GM12878 (cell line): Measurements from ENCODE around the gene ANKDD1A. TPM values are rescaled to one million over a fixed set of nuclear protein-coding genes. Genes with fewer than 3 reads are reported as not detected.

Experiments
- BRCA1 ChIP-seq: IDR thresholded peaks from 2 replicates; pipeline ENCODE4 v1.6.1; 2011; ENCODE audit warnings: low read depth, low read length, improper control_type of control experiment
- CREM ChIP-seq: IDR thresholded peaks from 2 replicates; pipeline ENCODE4 v1.6.1; 2014; ENCODE audit warnings: antibody characterized with exemption, low read depth
- ESRRA ChIP-seq: IDR thresholded peaks from 2 replicates; pipeline ENCODE4 v1.6.1; 2012; ENCODE audit warnings: mild to moderate bottlenecking, low read length, improper control_type of control experiment
- FOXK2 ChIP-seq: fragments of 450-650 bp; IDR thresholded peaks from 2 replicates; pipeline ENCODE4 v1.6.1; 2017; ENCODE audit warnings: mild to moderate bottlenecking, moderate library complexity
- IRF4 ChIP-seq: IDR thresholded peaks from 2 replicates; pipeline ENCODE4 v1.6.1; 2011; ENCODE audit warnings: low read depth, low read length
- KAT2A ChIP-seq: conservative IDR thresholded peaks from 2 replicates; pipeline ENCODE4 v1.6.1; 2011; ENCODE audit warnings: low read depth, low read length; ENCODE audit not compliant: control insufficient read depth
- MXI1 ChIP-seq: fragments of 150-350 bp; IDR thresholded peaks from 2 replicates; pipeline ENCODE4 v1.6.1; 2011; ENCODE audit warnings: low read depth, mild to moderate bottlenecking, inconsistent platforms, low read length, improper control_type of control experiment
- NFIC ChIP-seq: IDR thresholded peaks from 2 replicates; pipeline ENCODE4 v1.6.1; 2012; ENCODE audit warnings: low read depth, mild to moderate bottlenecking, inconsistent platforms, low read length, moderate library complexity
- NFYB ChIP-seq: IDR thresholded peaks from 2 replicates; pipeline ENCODE4 v1.6.1; 2011; ENCODE audit warnings: low read depth, mild to moderate bottlenecking, low read length, improper control_type of control experiment, moderate library complexity; ENCODE audit not compliant: insufficient read depth
- NR2F1 ChIP-seq: fragments of 450-650 bp; conservative IDR thresholded peaks from 2 replicates; pipeline ENCODE4 v1.6.1; 2017; ENCODE audit warnings: mild to moderate bottlenecking
- PML ChIP-seq: IDR thresholded peaks from 2 replicates; pipeline ENCODE4 v1.6.1; 2012; ENCODE audit warnings: low read length, inconsistent platforms
- POLR2A ChIP-seq: IDR thresholded peaks from 2 replicates; pipeline ENCODE4 v1.6.1; 2011; ENCODE audit warnings: low read depth, mild to moderate bottlenecking, low read length
- RFX5 ChIP-seq: IDR thresholded peaks from 2 replicates; pipeline ENCODE4 v1.6.1; 2011; ENCODE audit warnings: low read depth, low read length, improper control_type of control experiment
- RUNX3 ChIP-seq: IDR thresholded peaks from 2 replicates; pipeline ENCODE4 v1.6.1; 2012; ENCODE audit warnings: low read length, inconsistent platforms
- SIX5 ChIP-seq: IDR thresholded peaks from 2 replicates; pipeline ENCODE4 v1.6.1; 2011; ENCODE audit warnings: mild to moderate bottlenecking, low read depth, low read length, moderate library complexity; ENCODE audit not compliant: severe bottlenecking
- SMAD1 ChIP-seq: fragments of 450-650 bp; IDR thresholded peaks from 2 replicates; pipeline ENCODE4 v1.6.1; 2018; ENCODE audit warnings: mild to moderate bottlenecking, low read depth; ENCODE audit not compliant: partially characterized antibody
- SUZ12 ChIP-seq: fragments of 200-600 bp; sonication (generic); IDR thresholded peaks from one replicate; pipeline ENCODE4 v1.6.1; 2018; ENCODE audit warnings: antibody characterized with exemption, mild to moderate bottlenecking; ENCODE audit not compliant: unreplicated experiment
- TCF7 ChIP-seq: IDR thresholded peaks from 2 replicates; pipeline ENCODE4 v1.6.1; 2014; ENCODE audit warnings: antibody characterized with exemption, borderline replicate concordance
- polyA plus RNA-seq, 11 experiments: library from polyadenylated mRNA; depleted of rRNA in 4 of 11; unstranded in 6 of 11; stranded (reverse) in 5 of 11; fragments of >200 nt; fragmentation: Nextera tagmentation in 4 of 11; fragmentation: Illumina TruSeq in 1 of 11; extraction: Ambion mirVana in 4 of 11; extraction: Trizol in 1 of 11; gene quantifications; 1 replicate in 1 of 11; 2 replicates in 10 of 11; pipeline versions ENCODE4 v1.2.1 to v1.2.3, GENCODE V29; 2011 to 2016; ENCODE audit warnings: inconsistent platforms in 2 of 11, missing spikeins in 2 of 11, low read depth in 1 of 11
- total RNA-seq, 4 experiments: library from RNA; depleted of rRNA in 3 of 4; stranded (reverse); fragments of >200 nt in 3 of 4; fragmentation: Illumina TruSeq in 1 of 4; extraction: Trizol in 1 of 4; gene quantifications; 2 replicates each; pipeline versions ENCODE4 v1.2.1 to v1.2.3, GENCODE V29; 2013 to 2021
- TF ChIP-seq, protein P1 (sequence below): IDR thresholded peaks from 2 replicates; pipeline ENCODE4 v1.6.1; 2011; ENCODE audit warnings: low read depth, mild to moderate bottlenecking, low read length, moderate library complexity, borderline replicate concordance; ENCODE audit errors: extremely low read depth
- TF ChIP-seq, protein P2 (sequence below): fragments of 450-650 bp; formaldehyde crosslinking; IDR thresholded peaks from 2 replicates; pipeline ENCODE4 v1.5.0; 2022; ENCODE audit warnings: mild to moderate bottlenecking, missing genetic modification characterization
- TF ChIP-seq, protein P3 (sequence below): IDR thresholded peaks from 2 replicates; pipeline ENCODE4 v1.6.1; 2011; ENCODE audit warnings: mild to moderate bottlenecking, low read depth, low read length, moderate library complexity; ENCODE audit not compliant: insufficient replicate concordance
- TF ChIP-seq, protein P4 (sequence below): fragments of 450-650 bp; conservative IDR thresholded peaks from 2 replicates; pipeline ENCODE4 v1.6.1; 2017; ENCODE audit warnings: mild to moderate bottlenecking, moderate library complexity

ANKDD1A gene
- total and polyA plus RNA-seq, 10 of the 15 experiments (the other 5 are each of a cell fraction or from before 2014, with no cell fraction given), result 1.5 to 6.6 (median 4.1) TPM

DNA sequence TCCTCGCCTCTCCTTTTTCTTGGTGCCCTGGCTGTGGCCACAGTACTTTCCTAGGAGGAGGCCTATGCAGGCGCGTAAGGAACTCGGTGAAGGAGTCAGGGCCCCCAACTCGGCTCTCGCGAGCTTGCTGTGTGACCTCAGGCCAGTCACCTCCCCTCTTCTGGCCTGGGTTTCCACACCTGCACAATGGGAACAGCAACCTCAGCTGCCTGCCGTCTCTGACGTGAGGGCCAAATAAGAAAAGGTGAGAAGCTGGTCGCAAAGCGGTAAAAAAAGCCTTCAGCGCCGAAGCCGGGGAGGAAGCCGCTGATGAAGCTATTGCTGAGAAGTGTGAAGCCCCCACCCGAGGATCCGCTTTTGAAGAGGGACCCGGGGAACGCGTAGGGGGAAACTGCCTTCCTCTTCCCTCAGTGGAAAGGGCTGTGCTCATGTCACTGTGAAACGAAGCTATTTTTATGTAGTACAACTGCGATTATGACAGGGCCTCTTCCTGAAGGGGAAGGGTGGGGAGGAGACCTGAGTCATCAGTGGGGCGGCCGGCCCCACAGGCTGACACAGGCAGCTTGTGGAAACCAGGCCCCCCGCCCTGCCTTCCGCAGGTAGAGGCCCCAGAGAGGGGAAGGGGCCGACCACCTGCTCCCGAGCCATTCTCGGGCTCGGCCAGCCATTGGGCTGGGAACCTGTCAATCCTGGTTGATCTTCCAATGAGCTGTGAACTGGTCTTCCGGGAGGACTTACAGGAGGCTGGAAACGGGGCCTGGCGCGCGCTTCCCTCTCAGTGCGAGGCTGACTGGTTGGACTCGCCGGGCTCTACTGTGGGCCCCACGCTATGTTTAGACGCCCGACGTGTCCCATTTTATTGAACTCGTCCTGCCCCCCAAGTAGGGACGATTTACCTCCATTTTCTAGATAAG is 18.0 kb upstream of the ANKDD1A start (continued):
- TF ChIP-seq, protein P1, sequence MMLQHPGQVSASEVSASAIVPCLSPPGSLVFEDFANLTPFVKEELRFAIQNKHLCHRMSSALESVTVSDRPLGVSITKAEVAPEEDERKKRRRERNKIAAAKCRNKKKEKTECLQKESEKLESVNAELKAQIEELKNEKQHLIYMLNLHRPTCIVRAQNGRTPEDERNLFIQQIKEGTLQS, result no peak
- TF ChIP-seq NR2F1 (peak; percentile 64), ESRRA (peak; percentile 89; the same call in 1 of the 2 replicates), RFX5 (no peak), SIX5 (no peak), SUZ12 (no peak), CREM (peak; percentile 85), SMAD1 (no peak), NFYB (peak; percentile 95), KAT2A (no peak), RUNX3 (no peak), POLR2A (peak; percentile 86), BRCA1 (peak; percentile 73), TCF7 (peak; percentile 46; the same call in 1 of the 2 replicates), PML (no peak), NFIC (no peak), FOXK2 (no peak), MXI1 (no peak; the same call in 1 of the 2 replicates), IRF4 (peak; percentile 64)
- TF ChIP-seq, protein P2, sequence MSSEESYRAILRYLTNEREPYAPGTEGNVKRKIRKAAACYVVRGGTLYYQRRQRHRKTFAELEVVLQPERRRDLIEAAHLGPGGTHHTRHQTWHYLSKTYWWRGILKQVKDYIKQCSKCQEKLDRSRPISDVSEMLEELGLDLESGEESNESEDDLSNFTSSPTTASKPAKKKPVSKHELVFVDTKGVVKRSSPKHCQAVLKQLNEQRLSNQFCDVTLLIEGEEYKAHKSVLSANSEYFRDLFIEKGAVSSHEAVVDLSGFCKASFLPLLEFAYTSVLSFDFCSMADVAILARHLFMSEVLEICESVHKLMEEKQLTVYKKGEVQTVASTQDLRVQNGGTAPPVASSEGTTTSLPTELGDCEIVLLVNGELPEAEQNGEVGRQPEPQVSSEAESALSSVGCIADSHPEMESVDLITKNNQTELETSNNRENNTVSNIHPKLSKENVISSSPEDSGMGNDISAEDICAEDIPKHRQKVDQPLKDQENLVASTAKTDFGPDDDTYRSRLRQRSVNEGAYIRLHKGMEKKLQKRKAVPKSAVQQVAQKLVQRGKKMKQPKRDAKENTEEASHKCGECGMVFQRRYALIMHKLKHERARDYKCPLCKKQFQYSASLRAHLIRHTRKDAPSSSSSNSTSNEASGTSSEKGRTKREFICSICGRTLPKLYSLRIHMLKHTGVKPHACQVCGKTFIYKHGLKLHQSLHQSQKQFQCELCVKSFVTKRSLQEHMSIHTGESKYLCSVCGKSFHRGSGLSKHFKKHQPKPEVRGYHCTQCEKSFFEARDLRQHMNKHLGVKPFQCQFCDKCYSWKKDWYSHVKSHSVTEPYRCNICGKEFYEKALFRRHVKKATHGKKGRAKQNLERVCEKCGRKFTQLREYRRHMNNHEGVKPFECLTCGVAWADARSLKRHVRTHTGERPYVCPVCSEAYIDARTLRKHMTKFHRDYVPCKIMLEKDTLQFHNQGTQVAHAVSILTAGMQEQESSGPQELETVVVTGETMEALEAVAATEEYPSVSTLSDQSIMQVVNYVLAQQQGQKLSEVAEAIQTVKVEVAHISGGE (CRISPR knock-in tag), result no peak
- TF ChIP-seq, protein P3, sequence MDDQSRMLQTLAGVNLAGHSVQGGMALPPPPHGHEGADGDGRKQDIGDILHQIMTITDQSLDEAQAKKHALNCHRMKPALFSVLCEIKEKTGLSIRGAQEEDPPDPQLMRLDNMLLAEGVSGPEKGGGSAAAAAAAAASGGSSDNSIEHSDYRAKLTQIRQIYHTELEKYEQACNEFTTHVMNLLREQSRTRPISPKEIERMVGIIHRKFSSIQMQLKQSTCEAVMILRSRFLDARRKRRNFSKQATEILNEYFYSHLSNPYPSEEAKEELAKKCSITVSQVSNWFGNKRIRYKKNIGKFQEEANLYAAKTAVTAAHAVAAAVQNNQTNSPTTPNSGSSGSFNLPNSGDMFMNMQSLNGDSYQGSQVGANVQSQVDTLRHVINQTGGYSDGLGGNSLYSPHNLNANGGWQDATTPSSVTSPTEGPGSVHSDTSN, result peak; percentile 98
- TF ChIP-seq, protein P4, sequence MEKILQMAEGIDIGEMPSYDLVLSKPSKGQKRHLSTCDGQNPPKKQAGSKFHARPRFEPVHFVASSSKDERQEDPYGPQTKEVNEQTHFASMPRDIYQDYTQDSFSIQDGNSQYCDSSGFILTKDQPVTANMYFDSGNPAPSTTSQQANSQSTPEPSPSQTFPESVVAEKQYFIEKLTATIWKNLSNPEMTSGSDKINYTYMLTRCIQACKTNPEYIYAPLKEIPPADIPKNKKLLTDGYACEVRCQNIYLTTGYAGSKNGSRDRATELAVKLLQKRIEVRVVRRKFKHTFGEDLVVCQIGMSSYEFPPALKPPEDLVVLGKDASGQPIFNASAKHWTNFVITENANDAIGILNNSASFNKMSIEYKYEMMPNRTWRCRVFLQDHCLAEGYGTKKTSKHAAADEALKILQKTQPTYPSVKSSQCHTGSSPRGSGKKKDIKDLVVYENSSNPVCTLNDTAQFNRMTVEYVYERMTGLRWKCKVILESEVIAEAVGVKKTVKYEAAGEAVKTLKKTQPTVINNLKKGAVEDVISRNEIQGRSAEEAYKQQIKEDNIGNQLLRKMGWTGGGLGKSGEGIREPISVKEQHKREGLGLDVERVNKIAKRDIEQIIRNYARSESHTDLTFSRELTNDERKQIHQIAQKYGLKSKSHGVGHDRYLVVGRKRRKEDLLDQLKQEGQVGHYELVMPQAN, result no peak; the same call in 1 of the 2 replicates
